SK-N-SH (cell line): ENCODE measurements around the gene SSMEM1.

Source experiments
- CTCF ChIP-seq: fragments of 200-600 bp; sonication (generic); IDR thresholded peaks from 2 replicates; pipeline ENCODE4 v1.6.1; 2017; ENCODE audit warnings: antibody characterized with exemption, mild to moderate bottlenecking, moderate library complexity
- EP300 ChIP-seq, 2 experiments: IDR thresholded peaks; 2 replicates each; pipeline versions ENCODE4 v1.4.0 to v1.6.1; 2012; ENCODE audit warnings: borderline replicate concordance in 1 of 2, low read depth in 1 of 2, low read length in 1 of 2
- EZH2phosphoT487 ChIP-seq: fragments of 200-600 bp; sonication (generic); IDR thresholded peaks from 2 replicates; pipeline ENCODE4 v1.6.1; 2017; ENCODE audit warnings: low read depth, mixed run types, mild to moderate bottlenecking, antibody characterized with exemption, moderate library complexity, borderline replicate concordance
- POLR2AphosphoS5 ChIP-seq: IDR thresholded peaks from 2 replicates; pipeline ENCODE4 v1.6.1; 2012; ENCODE audit warnings: low read depth, low read length
- RAD21 ChIP-seq: IDR thresholded peaks from 2 replicates; pipeline ENCODE4 v1.6.1; 2012; ENCODE audit warnings: mild to moderate bottlenecking, low read length
- RCOR1 ChIP-seq: fragments of 150-350 bp; IDR thresholded peaks from 2 replicates; pipeline ENCODE4 v1.6.1; 2017; ENCODE audit warnings: antibody characterized with exemption, low read length
- RFX5 ChIP-seq: IDR thresholded peaks from 2 replicates; pipeline ENCODE4 v1.6.1; 2012; ENCODE audit warnings: mild to moderate bottlenecking, improper control_type of control experiment, low read length
- SIN3A ChIP-seq: IDR thresholded peaks from 2 replicates; pipeline ENCODE4 v1.6.1; 2012; ENCODE audit warnings: low read depth, mild to moderate bottlenecking, low read length, moderate library complexity, borderline replicate concordance
- SMC3 ChIP-seq: IDR thresholded peaks from 2 replicates; pipeline ENCODE4 v1.6.1; 2012; ENCODE audit warnings: low read depth, low read length, improper control_type of control experiment
- TAF1 ChIP-seq: IDR thresholded peaks from 2 replicates; pipeline ENCODE4 v1.6.1; 2012; ENCODE audit warnings: low read depth, mild to moderate bottlenecking, low read length, moderate library complexity, borderline replicate concordance
- TEAD4 ChIP-seq: IDR thresholded peaks from 2 replicates; pipeline ENCODE4 v1.4.0; 2012; ENCODE audit warnings: mild to moderate bottlenecking, borderline replicate concordance; ENCODE audit not compliant: insufficient read depth
- YY1 ChIP-seq: IDR thresholded peaks from 2 replicates; pipeline ENCODE4 v1.4.0; 2012; ENCODE audit warnings: low read depth, mild to moderate bottlenecking
- TF ChIP-seq, protein P1 (sequence below): IDR thresholded peaks from 2 replicates; pipeline ENCODE4 v1.6.1; 2012; ENCODE audit warnings: mild to moderate bottlenecking, low read depth, low read length, moderate library complexity

GRCh38 chr7:130234078-130234477, 26.4 kb downstream of the SSMEM1 start:
- TF ChIP-seq RAD21, result no peak
- no peak for TF ChIP-seq POLR2AphosphoS5
- TF ChIP-seq CTCF, result no peak
- no peak for TF ChIP-seq YY1
- no peak for TF ChIP-seq EP300 (IDR thresholded peaks at IDR 0.05; ENCODE audit: borderline replicate concordance in 1 of 2, low read depth in 1 of 2, low read length in 1 of 2)
- TF ChIP-seq TEAD4, result no peak
- no peak for TF ChIP-seq RFX5
- TF ChIP-seq RCOR1, result no peak
- TF ChIP-seq TAF1, result no peak
- TF ChIP-seq SIN3A, result no peak
- TF ChIP-seq, protein P1, sequence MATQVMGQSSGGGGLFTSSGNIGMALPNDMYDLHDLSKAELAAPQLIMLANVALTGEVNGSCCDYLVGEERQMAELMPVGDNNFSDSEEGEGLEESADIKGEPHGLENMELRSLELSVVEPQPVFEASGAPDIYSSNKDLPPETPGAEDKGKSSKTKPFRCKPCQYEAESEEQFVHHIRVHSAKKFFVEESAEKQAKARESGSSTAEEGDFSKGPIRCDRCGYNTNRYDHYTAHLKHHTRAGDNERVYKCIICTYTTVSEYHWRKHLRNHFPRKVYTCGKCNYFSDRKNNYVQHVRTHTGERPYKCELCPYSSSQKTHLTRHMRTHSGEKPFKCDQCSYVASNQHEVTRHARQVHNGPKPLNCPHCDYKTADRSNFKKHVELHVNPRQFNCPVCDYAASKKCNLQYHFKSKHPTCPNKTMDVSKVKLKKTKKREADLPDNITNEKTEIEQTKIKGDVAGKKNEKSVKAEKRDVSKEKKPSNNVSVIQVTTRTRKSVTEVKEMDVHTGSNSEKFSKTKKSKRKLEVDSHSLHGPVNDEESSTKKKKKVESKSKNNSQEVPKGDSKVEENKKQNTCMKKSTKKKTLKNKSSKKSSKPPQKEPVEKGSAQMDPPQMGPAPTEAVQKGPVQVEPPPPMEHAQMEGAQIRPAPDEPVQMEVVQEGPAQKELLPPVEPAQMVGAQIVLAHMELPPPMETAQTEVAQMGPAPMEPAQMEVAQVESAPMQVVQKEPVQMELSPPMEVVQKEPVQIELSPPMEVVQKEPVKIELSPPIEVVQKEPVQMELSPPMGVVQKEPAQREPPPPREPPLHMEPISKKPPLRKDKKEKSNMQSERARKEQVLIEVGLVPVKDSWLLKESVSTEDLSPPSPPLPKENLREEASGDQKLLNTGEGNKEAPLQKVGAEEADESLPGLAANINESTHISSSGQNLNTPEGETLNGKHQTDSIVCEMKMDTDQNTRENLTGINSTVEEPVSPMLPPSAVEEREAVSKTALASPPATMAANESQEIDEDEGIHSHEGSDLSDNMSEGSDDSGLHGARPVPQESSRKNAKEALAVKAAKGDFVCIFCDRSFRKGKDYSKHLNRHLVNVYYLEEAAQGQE, result no peak
- TF ChIP-seq EZH2phosphoT487, result no peak
- TF ChIP-seq SMC3, result no peak
